GM11168 (cell line): ENCODE measurements around the gene TEX22.

ENCODE experiments used
- in situ Hi-C: fragments of 300-500 bp; cut with MboI; formaldehyde crosslinking; loops from one replicate; pipeline ENCODE4 v1.12.0; 2022; ENCODE audit warnings: low sequenced_read_pairs; ENCODE audit not compliant: unreplicated experiment

The TEX22 gene

GRCh38 chr14:105450123-105450505 is 51.8 kb downstream of the TEX22 start:
- in situ Hi-C loops = no loop called here

DNA sequence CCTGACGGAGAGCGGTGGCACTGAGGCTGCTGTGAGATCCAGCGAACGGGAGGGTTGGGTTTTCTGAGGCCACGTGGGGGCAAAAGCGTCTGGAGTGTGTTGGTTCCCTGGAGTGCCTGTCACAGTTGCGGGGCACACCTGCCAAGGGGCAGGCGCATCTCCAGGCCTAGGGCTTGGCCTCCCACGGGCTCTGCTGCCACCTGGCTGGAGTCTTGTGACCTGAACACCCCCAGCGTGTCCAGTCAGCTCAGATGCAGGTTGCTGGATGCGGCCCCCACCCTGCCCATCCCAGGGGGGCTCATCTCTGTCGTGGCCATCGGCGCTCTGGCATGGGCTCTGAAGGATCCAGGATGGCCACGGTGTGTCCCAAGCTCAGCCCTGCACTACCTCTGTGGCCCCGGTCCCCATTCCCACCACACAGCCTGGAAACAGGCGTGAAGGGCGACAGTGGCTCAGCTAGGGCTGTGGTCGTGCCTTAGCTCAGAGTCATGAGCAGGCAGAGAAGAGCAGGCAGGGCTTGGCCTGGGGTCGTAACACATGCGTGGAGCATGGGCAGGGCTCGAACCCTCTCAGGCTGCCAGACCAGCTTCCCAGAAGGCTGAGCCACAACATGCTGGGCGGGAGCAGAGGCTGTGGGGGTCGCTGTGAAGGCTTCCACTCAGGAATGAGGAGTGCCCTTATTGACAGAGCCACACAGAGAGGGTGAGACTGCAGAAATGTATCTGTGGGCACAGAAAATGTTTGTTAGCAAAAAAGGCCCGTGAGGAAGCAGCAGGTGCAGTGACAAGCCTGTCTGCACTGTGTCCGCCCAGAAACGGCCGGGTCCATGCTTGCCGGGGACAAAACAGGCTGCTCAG is 52.8 kb downstream of the TEX22 start:
- in situ Hi-C loops = no loop called here

DNA sequence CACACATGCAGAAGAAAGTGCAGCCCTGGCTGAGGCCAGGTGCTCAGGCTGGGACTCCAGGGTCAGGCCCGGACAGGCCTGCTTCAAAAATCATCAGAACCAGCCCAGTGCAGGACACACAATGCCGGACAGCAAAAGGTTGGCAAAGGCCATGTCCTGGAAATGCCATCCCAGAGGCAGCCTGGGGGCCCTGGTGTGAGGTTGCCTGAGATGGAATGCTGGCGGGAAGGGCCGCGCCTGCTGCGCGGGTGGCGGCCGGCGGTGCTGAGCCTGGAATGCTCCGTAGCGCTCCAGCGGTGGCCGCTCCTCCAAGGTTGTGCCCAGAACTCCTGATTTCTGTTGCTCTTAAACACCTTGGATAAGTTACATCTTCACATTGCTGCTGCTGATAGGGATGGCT is 54.6 kb downstream of the TEX22 start:
- in situ Hi-C loops = no loop called here

DNA sequence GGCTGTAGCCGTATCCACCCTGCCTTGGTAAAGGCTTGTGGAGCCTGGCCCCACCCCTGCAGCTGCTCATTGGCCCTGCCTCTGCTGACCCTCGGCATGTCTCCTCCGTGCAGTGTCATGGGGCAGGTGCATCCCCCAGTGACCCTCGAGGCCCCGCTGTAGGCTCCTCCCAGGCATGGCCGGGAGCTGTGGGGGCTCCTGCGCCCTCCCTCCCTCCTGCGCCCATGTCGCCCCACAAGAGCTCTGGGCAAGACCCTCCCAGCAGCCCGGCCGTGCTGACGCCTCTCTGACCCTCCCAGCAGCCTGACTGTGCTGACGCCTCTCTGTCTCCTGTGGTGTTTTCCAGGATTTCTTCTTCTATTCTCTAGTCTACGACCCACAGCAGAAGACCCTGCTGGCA is 55.5 kb downstream of the TEX22 start:
- in situ Hi-C loops = no loop called here

DNA sequence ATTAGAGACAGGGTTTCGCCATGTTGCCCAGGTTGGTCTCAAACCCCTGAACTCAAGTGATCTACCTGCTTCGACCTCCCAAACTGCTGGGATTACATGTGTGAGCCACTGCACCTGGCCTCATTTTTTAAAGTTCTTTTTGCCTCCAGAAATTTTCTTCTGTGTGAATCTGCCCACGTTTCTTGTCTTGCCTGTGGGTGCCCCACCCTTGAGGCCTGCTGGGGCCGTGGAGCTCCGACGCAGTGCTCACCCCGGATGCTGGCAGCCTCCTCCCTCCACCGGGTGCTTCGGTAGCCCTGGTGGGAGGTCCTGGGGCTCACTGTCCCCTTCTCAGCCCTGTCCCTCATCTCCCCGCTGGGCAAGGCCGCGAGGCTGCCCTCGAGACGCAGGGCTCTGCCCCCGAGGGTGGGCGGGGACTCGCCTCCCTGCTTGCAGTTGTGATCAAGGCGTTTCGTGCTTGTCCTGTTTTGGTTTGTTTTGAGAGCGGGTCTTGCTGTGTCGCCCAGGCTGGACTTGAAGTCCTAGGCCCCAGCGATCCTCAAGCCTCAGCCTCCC is 56.8 kb downstream of the TEX22 start:
- in situ Hi-C loops = no loop called here

DNA sequence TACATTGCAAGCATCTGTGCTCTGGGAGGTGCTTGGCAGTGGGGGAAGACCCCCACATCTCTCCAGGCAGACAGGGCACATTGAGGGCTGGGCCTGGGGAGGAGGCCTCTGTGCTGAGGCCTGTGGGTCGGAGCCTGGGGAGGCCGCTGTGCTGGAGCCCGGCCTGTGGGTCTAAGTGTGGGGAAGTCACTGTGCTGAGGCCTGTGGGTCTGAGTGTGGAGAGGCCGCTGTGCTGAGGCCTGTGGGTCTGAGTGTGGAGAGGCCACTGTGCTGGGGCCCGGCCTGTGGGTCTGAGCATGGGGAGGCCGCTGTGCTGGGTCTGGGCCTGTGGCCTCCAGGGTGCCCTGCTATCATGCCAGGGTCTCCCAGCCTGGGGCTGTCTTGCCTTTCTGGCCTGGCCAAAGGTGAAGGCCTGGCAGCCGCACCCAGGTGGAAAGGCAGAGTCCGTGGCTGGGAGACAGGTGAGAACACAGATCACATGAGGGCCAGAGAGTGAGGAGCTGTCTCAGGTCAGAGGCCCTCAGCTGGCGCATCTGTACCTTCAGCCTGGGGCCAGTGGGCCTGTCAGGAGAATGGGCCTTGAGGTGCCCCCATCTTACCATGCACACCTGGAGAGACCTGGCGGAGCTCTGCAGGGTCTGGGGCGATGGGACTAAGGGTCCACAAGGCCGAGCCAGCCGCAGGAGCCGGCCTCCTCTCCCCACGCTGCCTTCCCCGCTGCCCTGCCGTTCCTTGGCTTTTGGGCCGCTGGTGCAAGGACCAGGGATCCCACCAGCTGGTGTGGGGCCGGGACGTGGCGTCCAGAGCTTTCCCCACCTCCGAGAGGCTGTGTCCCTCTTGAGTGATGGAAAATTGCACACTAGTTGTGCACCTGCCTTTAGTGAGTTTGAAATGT is 57.7 kb downstream of the TEX22 start:
- in situ Hi-C loops = no loop called here

- in situ Hi-C loops = no loop called here
These were observed 58.6 kb downstream of the TEX22 start for GRCh38 chr14:105456736-105457617.

DNA sequence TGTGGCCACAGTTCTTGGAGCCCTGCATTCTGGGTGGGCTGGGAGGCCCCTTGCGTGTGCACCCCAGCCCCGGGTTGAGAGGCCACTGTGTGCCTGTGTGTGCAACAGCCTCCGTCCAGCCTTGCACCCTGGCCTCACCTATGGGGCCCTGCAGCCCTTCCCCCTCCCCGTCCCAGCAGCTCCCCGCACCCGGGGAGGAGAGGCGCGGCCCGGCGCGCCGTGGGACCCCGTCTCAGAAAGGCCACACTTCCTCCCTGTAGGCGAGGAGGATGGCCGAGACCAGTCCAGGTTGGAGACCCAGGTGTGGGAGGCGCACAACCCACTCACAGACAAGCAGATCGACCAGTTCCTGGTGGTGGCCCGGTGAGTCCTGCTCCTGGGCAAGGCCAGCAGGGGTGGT is 59.7 kb downstream of the TEX22 start:
- in situ Hi-C loops = no loop called here

DNA sequence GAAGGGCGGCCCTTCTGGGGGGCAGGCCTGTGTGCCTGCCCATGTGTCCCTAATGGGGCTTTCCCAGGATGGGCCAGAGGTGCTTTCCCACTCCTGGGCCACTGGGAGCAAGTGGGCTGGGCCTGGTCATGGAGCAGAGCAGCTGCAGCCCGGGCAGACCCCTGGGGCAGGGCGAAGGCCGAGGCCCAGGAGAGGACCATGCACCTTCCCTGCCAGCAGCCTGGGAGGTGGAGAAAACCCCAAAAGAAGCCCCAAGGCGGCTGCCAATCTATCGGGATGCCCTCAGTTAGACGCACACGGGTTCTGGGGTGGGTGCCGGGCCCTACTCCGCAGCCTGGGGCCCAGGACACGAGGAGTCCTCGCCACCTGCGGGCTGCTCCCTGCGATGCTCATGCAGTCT is 60.2 kb downstream of the TEX22 start:
- in situ Hi-C loops = no loop called here

GRCh38 chr14:105460116-105460515 is 61.8 kb downstream of the TEX22 start:
- in situ Hi-C loops = no loop called here

GRCh38 chr14:105460616-105461015 is 62.3 kb downstream of the TEX22 start:
- in situ Hi-C loops = no loop called here

DNA sequence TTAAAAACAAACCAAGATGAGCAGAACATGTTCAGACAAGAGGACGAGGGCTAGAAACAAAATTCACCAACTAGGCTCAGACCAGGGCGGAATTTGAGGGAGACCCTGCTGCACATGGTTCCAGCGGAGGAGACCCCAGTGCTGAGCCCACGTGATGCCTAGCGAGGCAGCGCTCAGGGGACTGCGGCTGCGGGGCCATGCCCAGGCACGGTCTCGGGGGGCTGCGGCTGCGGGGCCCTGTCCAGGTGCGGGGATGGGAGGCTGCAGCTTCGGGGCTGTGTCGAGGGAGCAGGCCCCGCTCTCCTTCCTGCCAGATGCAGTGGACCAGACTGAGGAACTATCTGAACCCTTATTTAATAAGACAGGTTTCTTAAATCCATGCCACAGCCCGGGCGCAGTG is 63.6 kb downstream of the TEX22 start:
- in situ Hi-C loops = no loop called here
